NCI-H1694 treated with DMSO at 0.1 percent for 48 hours (cell line): ENCODE results near the gene KLHL25.
"Not testable (repeated sequence)": the region's sequence is repeated elsewhere in the genome, so short reads cannot be mapped to it uniquely, and the experiment has no call there.

ENCODE experiments used
- DNase-seq: peaks from one replicate; lab custom pipeline; 2025; lab: John Stamatoyannopoulos, UW

The KLHL25 gene

DNA sequence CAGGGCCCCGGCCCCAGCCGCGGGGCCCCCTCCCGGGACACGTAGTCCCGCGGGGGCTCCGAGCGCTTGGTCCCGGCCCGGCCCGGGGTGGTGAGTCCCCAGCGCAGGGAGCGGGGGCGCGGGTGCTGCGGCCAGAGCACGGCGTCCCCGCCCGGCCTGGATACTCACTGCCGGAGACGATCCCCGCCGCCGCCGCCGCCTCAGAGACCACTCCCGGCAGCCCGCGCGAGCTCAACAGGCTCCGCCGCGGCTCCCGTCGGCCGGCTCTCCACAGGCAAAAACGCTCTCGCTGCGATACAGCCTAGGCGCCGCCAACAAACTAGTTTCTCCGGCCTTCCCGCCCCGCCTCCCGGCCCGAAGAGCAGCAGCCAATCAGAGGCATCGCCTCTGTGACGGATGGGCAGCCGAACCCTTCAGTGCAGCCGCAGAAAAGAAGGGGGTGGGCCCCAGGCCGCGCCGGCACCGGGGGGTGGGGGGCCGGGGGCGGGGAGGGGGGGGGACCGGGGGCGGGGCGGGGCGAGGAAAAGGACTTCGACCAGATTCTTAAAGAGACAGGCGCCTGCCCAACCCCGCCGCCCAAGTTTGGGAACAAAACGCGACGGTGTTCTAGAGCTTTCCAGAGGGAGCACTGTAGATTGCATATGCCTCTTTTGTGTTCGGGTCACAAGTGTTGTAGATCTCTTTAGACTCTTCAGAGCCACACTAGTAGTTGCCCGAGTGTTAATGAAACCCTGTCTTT lies at the start of gene KLHL25:
Gene KLHL25, minus strand, starts transcription at position 328 of the 739 bp plus-strand sequence. CDS start 25,115 bp downstream, outside the sequence.
- peak; percentile 87 for DNase-seq

DNA sequence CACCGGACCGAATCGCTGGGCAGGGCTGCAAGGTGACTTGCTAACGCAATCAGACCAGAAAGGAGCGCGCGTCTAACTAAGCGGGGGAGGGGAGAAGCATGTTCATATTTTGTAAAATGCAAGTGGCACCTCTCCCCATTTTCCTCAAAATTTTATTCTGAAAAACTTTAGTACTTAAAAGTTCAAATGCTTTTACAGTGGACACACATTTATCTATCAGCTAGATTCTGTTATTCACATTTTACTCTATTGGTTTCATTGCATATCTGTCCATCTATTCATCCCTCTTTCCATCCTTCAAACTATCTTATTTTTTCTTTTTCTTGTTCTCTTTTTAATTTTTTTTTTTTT lies 46.1 kb upstream of the KLHL25 start:
- DNase-seq = no peak

GRCh38 chr15:85840079-85840801 lies 45.5 kb upstream of the KLHL25 start:
- peak; percentile 41 for DNase-seq

DNA sequence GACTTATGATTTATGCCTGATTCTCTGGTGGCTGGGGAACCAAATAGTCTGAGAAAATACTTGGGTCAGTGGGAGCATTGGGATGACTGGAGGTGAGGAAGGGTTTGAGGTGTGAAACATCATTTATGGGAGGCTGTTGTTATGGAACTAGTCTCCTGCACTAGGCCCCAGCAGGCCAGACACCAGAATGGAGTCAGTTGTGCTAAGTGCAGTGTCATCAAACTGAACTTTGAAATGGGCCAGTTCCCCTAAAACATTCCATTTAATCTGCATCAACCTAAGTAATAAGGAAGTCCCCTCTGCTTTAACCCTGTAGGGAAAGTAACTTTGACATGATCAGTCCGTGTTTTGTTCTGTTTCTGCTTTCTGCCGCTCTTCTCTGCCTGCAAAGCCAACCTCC lies 44.9 kb upstream of the KLHL25 start:
- DNase-seq = no peak

DNA sequence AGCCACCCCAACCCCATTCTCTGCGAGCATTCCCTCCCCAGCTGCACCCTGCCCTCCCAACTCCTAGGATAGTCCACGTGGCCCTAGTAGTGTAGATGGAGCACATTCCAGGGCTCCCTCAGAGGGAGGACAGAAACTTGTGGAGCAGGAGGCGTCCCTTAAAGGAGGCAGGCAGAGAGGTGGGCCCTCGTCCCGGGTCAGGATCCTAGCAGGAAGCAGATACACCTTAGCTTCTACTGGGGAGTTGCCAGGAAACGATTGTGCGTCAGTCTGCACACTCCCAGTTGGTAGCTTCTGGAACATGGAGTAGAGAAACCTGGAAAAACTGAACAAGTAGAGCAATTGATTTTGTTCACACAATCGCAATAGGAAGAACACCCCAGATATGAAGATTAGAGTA lies 43.9 kb upstream of the KLHL25 start:
- DNase-seq = no peak

GRCh38 chr15:85837881-85838280 lies 43.2 kb upstream of the KLHL25 start:
- no peak for DNase-seq

- peak; percentile 5 for DNase-seq
Measured at GRCh38 chr15:85837011-85837433, 42.3 kb upstream of the KLHL25 start.

- no peak for DNase-seq
Measured at GRCh38 chr15:85834651-85835050, 39.9 kb upstream of the KLHL25 start.

- no peak for DNase-seq
Measured at GRCh38 chr15:85832394-85832793, 37.7 kb upstream of the KLHL25 start.

DNA sequence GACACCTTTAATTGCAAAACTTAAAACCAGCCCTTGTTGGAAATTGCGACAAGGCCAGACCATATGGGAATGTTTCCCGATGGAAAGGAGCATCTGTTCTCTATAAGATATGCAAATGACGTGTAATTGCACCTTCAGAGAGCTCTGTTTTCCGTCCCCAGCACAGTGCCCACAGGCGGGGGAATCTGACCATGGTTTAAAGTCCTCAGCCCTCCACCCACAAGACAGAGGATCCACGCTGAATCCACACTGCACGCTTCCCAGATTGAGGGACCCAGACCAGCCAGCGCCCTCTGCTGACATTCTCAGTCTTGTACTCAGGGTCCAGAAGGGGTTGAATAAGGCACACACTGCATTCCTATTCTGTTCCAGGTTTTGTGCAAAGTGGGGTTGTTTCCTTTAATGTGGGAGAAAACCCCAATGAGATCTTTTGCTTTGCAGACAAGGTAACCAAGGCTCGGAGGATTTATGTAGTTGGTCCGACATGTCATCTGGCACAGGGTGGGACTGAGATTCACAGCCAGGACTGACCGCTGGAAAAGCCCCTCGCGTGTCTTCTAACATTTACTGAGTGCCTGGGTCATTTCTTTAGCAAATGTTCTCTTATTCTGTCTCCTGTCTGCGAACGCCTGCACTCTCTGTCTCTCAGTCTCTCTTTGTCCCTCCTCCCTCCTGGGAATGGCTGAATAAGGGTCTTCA lies 36.8 kb upstream of the KLHL25 start:
- peak; percentile 73 for DNase-seq

DNA sequence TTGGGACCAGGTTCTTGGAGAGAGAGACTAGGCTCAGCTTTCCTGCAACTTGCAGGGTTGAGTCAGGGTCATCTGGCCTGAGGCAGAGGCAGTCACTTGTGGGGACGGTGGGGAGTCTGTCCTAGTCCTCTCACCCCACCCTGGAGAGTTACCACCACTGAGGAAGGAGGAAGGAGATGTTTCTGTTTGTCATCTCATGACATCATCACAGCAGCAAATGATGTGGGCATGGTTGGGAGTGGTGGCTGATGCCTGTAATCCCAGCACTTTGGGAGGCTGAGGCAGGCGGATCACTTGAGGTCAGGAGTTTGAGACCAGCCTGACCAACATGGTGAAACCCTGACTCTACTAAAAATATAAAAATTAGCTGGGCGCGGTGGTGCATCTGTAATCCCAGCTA lies 35.0 kb upstream of the KLHL25 start:
- DNase-seq = not testable (repeated sequence)

DNA sequence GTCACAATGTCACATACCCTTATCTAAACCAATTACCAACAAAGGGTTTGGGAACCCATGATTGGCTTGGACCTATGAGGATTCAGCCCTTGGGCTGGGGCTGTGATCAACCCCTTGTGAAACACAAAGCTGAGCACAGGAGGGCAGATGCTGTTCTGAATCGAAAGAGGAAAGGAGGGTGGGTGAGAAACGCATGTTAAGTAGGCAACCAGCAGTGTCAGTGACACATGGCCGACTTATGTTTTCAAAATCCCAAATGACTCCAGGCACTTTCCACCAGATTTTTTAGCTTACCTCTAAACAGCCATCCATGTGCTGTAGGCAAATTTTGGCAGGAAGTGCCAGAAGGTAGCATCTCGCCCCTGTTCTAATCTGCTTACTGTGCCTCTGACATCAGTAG lies 34.1 kb upstream of the KLHL25 start:
- peak; percentile 89 for DNase-seq

DNA sequence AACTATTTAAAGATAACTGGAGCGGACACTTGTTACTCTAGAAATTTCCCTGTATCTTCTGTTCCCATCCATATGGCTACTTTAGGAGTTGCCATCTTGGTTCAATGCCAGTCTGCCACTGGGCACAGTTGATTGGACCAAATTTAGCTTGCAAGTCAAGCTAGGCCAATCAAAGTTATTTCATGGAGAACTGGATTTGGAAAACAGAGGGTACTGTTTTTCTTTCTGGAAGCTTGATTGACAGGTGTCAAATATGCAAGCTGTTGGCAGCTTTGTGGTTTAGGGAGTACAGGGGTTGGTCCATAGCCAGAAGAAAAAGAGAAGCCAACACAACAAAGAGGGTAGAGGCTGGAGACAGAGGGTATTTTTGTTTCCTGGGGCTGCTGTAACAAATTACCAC lies 33.4 kb upstream of the KLHL25 start:
- peak; percentile 71 for DNase-seq

DNA sequence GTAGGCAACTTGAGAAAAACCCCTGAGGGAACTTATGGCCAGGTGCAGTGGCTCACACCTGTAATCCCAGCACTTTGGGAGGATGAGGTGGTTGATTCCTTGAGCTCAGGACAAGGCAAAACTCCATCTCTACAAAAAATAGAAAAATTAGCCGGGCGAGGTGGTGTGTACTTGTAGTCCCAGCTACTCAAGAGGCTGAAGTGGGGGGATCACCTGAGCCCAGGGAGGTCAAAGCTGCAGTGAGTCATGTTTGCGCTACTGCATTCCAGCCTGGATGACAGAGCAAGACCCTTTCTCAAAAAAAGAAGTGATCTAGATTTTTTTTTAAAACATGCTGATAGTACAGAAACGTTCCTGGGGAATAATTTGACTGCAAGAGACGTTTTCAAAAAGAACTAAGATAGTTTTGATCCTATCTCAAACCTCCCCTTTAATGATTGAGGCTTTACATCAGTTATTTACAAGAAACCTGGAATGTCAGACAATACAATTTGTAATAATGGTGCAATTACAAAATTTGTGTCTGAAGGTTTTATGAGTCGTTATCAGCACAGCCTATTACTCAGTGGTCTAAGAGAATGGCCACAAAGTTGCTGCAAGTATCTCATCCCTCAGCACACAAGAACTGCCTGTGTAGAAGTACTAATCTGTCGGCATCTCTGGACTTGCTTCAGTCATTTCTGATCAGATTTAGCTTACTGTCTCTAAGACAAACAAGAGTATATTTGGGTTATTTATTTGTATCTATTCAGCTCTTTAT lies 32.2 kb upstream of the KLHL25 start:
- no peak for DNase-seq

GRCh38 chr15:85825719-85826118 lies 31.0 kb upstream of the KLHL25 start:
- DNase-seq = peak; percentile 33

- no peak for DNase-seq
Measured at GRCh38 chr15:85825118-85825517, 30.4 kb upstream of the KLHL25 start.

- no peak for DNase-seq
Measured at GRCh38 chr15:85821545-85821944, 26.8 kb upstream of the KLHL25 start.

DNA sequence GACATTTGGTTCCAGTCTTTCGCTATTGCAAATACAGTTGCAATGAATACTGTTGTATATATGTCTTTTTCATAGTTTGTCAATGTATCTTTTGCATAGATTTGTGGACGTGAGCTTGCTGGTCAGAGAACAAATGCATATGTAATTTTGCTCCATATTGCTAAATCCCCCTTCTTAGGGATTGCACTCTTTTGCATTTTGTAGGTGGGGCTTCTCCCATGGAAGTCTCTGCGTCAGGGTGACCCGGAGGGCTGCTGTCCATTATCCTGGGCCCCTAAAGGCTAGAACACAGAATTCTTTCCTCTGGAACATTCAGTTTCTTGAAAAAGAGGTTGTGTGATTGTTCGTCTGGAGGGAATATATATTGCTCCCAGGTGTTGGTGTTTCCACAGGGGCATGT lies 25.2 kb upstream of the KLHL25 start:
- no peak for DNase-seq

DNA sequence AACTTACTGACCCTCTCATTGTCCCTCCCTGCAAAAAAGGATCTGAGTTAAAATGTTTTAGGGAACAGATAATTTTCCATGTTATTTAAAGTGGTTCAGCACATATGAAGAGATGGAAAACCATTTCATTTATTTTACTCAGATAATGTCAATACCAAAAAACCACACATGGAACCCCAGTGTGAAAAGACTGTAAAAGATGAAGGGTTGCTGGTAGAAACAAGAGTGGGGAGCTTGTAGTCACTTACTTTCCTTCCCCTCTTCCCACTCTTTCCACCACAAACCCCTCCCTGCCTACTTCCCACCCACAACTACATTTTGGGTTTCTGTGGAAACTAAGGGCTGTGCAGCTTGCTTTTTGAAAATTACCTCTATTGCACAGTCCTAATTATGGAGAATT lies 18.5 kb upstream of the KLHL25 start:
- DNase-seq = no peak

- DNase-seq = no peak
Measured at GRCh38 chr15:85810075-85810474, 15.3 kb upstream of the KLHL25 start.

DNA sequence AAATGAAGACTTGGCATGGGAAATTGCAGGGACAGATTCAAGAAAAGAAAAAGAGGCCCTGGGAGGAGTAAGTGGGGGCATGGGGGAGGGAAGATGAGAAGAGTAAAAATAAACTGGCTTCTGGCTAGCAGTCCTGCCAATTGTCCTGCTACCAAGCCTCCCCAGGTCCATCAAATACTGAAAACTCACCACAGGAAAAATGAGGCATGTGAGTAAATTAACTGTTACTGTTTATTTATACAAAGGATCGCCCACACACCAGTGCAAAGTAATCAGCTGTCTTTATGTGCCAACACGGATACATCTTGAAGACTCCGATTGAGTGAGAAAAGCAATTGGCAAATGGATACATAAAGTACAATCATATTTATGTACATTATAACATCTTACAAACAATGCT lies 10.7 kb upstream of the KLHL25 start:
- no peak for DNase-seq

DNA sequence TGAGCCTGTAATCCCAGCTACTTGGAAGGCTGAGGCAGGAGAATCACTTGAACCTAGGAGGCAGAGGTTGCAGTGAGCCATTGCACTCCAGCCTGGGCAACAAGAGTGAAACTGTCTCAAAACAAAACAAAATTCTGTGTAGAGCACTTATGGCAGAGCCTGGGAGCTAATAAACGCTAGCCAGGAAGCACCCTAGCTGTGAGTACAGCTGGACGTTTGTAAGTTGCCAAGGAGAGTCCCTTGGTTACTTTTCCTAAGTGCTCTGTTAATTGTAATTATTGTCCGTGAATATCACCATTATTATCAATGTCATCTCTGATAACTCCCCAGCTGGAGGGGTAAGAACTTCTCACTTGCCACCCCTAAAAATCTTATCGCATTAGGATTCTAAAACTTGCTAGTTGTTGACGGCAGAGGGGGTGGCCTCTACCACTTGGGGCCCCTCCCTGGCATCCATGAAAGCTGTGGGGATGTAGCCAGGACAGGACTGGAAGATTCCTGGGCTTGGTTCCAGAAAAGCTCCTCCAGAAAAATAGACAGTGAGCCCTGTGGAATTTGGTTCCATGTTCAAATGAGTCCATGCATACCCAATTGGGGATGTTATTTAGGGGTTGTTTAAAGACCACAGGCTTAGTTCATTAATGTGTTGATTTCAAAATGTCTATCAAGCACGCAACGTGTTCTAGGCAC lies 9.9 kb upstream of the KLHL25 start:
- DNase-seq = no peak
